Calu3 (cell line): ENCODE results near the gene RNF152. TPM values are rescaled to one million over a fixed set of nuclear protein-coding genes. Genes with fewer than 3 reads are reported as not detected.

Experiments used
- Bru-seq: library from RNA; stranded (reverse); fragments of 400-500 nt; gene quantifications from one replicate; lab custom pipeline; 2021; lab: Mats Ljungman, UMichigan
- BruChase-seq, 2 experiments: library from RNA; stranded (reverse); fragments of 400-500 nt; gene quantifications; one replicate each; lab custom pipeline; 2021; lab: Mats Ljungman, UMichigan
- BruUV-seq: library from RNA; stranded (reverse); fragments of 400-500 nt; replicated peaks from 2 replicates; lab custom pipeline; 2021; lab: Mats Ljungman, UMichigan
- CTCF ChIA-PET: fragments of 300-600 bp; sonication (Branson Sonifier 250); formaldehyde crosslinking; loops from one replicate; lab custom pipeline; 2022; ENCODE audit warnings: antibody characterized with exemption; lab: Charles Lee
- DNase-seq: peaks from one replicate; pipeline ENCODE4 v3.0.0; 2022
- H3K27ac Mint-ChIP-seq: one replicate; pipeline ENCODE4 v1.8.0; 2022; ENCODE audit warnings: mixed read lengths; ENCODE audit not compliant: unreplicated experiment
- H3K27me3 Mint-ChIP-seq: one replicate; pipeline ENCODE4 v1.8.0; 2022; ENCODE audit warnings: mixed read lengths; ENCODE audit not compliant: unreplicated experiment
- H3K36me3 Mint-ChIP-seq: one replicate; pipeline ENCODE4 v1.8.0; 2022; ENCODE audit warnings: mild to moderate bottlenecking, moderate library complexity, mixed read lengths; ENCODE audit not compliant: insufficient read depth, unreplicated experiment
- H3K4me1 Mint-ChIP-seq: one replicate; pipeline ENCODE4 v1.8.0; 2022; ENCODE audit warnings: mild to moderate bottlenecking, low read depth, mixed read lengths; ENCODE audit not compliant: unreplicated experiment
- H3K4me3 Mint-ChIP-seq: one replicate; pipeline ENCODE4 v1.8.0; 2022; ENCODE audit warnings: mild to moderate bottlenecking, low read depth, moderate library complexity, mixed read lengths; ENCODE audit not compliant: unreplicated experiment
- H3K9me3 Mint-ChIP-seq: one replicate; pipeline ENCODE4 v1.8.0; 2022; ENCODE audit warnings: low read depth, mixed read lengths; ENCODE audit not compliant: unreplicated experiment
- CTCF ChIP-seq: fragments of 200-600 bp; IDR thresholded peaks from one replicate; pipeline ENCODE4 v1.8.0; 2022; ENCODE audit warnings: antibody characterized with exemption; ENCODE audit not compliant: unreplicated experiment
- intact Hi-C: fragments of 100-400 bp; cut with micrococcal nuclease; formaldehyde crosslinking; loops from one replicate; pipeline ENCODE4 v1.10.0; 2022; ENCODE audit not compliant: unreplicated experiment
- long read RNA-seq: library from polyadenylated mRNA; stranded (forward); transcript quantifications from one replicate; pipeline ENCODE4 v2.0.0, GENCODE V29; 2022
- total RNA-seq: library from RNA; stranded (reverse); gene quantifications from 2 replicates; pipeline ENCODE4 v1.2.3, GENCODE V29; 2022

The RNF152 gene
- 1.0 TPM in 2 replicates for total RNA-seq
- percentile 34 among the genes with signal in this experiment for Bru-seq, nascent RNA
- percentile 30 among the genes with signal in this experiment for BruChase-seq, experiment 1, labeled RNA remaining after a 6-hour chase
- BruChase-seq, experiment 2, labeled RNA remaining after a 2-hour chase, result percentile 33 among the genes with signal in this experiment
- long read RNA-seq, result 0 reads

GRCh38 chr18:61892683-61893308 lies at the start of gene RNF152:
Gene RNF152 (minus strand): TSS chr18:61893007. CDS start chr18:61816463, 76,544 bp downstream.
- Mint-ChIP-seq H3K4me3 (peak within 1 kb of the TSS; percentile 82), H3K27ac (no peak within 1 kb of the TSS), H3K9me3 (no peaks in the 10 kb centered on the region), H3K36me3 (peaks cover 24% of the 10 kb centered on the region), H3K27me3 (peaks cover 27% of the 10 kb centered on the region), H3K4me1 (peaks cover 12% of the 10 kb centered on the region)
- TF ChIP-seq CTCF, result no peak
- DNase-seq, result no peak
- intact Hi-C loops, result no loop called here
- no TSS peak for BruUV-seq
- CTCF ChIA-PET, result interaction anchor here (1.2 kb wide), 1 partner anchor 311 kb away, joined by 4 read pairs; no protein-coding TSS in a partner anchor

- Mint-ChIP-seq H3K9me3 (peaks cover 2% of the 10 kb centered on the region), H3K4me3 (no peak overlapping the region), H3K36me3 (no peaks in the 10 kb centered on the region), H3K4me1 (peaks cover 35% of the 10 kb centered on the region), H3K27me3 (no peaks in the 10 kb centered on the region), H3K27ac (no peak overlapping the region)
- CTCF ChIA-PET, result interaction anchor here (0.6 kb wide), 1 partner anchor 1072 kb away, joined by 5 read pairs; no protein-coding TSS in a partner anchor
- intact Hi-C loops, result no loop called here
- TF ChIP-seq CTCF, result no peak
- no peak for DNase-seq
- BruUV-seq, result no TSS peak
Measured at GRCh38 chr18:61941948-61942471, 49.2 kb upstream of the RNF152 start.

GRCh38 chr18:61939046-61939674 lies 46.4 kb upstream of the RNF152 start:
- intact Hi-C loops, result no loop called here
- CTCF ChIA-PET, result no interaction called here
- Mint-ChIP-seq H3K36me3 (no peaks in the 10 kb centered on the region), H3K27ac (no peak overlapping the region), H3K4me1 (peaks cover 35% of the 10 kb centered on the region), H3K4me3 (no peak overlapping the region), H3K27me3 (no peaks in the 10 kb centered on the region), H3K9me3 (peaks cover 2% of the 10 kb centered on the region)
- TF ChIP-seq CTCF, result no peak
- no TSS peak for BruUV-seq
- DNase-seq, result peak; percentile 37

GRCh38 chr18:61935362-61935761 lies 42.6 kb upstream of the RNF152 start:
- no peak for TF ChIP-seq CTCF
- H3K27ac Mint-ChIP-seq, result no peak overlapping the region
- BruUV-seq, result no TSS peak
- no peaks in the 10 kb centered on the region for H3K36me3 Mint-ChIP-seq
- peaks cover 27% of the 10 kb centered on the region for H3K4me1 Mint-ChIP-seq
- H3K27me3 Mint-ChIP-seq, result no peaks in the 10 kb centered on the region
- DNase-seq, result no peak
- CTCF ChIA-PET, result no interaction called here
- no peak overlapping the region for H3K4me3 Mint-ChIP-seq
- intact Hi-C loops, result no loop called here
- H3K9me3 Mint-ChIP-seq, result no peaks in the 10 kb centered on the region
